Stimulated activated CD4-positive, alpha-beta T cell treated with anti-CD3 and anti-CD28 coated beads, TNF-alpha, amount 100 ng/mL, for 4 hours (primary cell): Measurements from ENCODE around the gene CD1B.
"Not testable (repeated sequence)": the region's sequence is repeated elsewhere in the genome, so short reads cannot be mapped to it uniquely, and the experiment has no call there.

Experiments
- DNase-seq, 3 experiments: peaks; one replicate each; pipeline ENCODE4 v3.0.0-alpha.2; 2020; ENCODE audit warnings: low read depth in 3 of 3

Gene CD1B

DNA sequence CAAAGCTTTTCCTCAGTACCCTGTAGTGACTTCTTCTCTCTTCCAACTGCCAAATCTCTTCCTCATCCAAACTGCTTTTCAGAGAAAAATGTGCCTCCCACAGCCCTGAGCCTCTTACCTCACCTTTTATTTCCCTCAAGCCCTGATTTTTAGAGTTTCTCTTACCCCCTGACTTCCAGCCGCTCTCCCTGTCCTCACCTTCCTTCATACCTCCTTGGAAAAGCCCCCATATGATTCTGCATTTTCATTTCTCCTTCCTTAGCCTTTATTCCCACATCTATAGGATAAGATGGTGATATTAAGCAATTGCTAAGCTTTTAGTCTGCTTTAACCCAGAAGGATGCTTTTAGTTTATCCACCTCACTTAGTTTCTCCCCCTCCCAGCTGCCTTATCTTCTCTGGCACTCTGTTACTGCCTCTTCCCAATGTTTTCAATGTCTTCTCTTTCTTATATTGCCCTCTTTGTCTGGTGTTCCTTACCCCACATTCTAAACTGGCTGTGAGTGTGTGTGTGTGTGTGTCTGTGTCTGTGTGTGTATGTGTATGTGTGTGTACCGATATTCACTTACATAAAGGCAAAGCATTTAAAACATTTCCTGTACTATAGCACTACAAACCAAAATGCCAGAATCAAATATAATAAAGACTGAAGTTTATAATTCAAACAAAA lies at the start of gene CD1B:
Gene CD1B, minus strand, starts transcription at position 51 of the 670 bp plus-strand sequence. CDS start 108 bp downstream, outside the sequence.
- DNase-seq = no peak

DNA sequence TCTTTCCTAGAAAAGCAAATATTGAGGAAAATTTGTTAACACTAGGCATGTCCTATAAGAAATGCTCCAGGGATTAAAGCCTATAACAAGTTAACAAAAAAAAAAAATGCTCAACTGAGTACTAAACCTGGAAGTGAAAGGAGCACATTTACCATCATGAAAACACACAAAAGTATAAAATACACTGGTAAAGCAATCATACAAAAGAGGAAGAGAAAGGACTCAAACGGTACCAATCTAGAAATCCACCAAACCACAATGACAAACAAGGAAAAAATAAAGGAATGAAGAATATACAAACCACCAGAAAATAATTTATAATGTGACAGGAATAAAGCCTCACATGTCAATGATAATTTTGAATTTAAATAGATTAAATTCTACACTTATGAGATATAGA lies 43.5 kb upstream of the CD1B start:
- DNase-seq = no peak

DNA sequence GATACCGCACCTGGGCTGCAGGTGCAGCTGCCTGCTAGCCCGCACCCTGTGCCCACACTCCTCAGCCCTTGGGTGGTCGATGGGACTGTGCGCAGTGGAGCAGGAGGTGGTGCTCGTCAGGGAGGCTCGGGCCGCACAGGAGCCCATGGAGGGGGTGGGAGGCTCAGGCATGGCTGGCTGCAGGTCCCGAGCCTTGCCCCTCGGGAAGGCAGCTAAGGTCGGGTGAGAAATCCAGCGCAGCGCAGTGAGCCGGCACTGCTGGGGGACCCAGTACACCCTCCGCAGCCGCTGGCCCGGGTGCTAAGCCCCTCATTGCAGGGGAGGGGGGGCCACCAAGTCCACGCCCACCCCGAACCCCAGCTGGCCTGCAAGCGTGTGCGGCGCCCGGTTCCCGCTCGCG lies 42.8 kb upstream of the CD1B start:
- DNase-seq = not testable (repeated sequence)

DNA sequence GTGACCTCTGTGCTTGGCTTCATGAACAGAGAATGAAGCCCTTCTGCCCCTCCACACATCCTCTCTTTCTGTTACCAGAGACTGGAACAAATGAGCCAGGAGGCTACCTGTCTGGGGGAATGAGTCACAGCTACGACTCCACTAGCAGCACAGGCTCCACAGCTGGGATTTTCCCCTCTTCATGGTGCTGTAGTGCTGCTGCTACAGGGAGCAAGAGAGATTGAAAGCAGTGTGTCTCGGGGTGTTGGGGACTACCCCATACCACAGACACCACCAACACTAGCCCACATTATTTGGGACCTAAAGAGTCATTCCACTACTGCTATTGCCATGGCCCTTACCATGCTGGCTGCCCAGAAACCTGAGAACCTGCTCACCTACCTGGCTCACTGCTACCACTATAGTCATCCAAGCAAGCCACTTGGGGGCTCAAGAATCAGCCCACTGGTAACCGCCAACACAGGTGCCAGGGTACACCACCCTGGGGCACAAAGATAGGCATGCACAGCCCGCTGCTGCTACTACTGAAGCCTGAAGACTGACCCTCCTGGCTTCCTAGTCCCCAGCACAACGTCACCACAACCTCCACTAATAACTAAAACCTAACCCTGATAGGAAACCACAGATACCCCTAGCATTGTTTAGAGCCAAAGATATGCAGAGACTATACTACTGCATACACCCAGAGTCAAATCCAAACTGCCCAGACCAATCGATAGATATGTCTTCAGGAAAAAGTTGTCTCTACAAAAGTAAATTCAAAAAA lies 40.0 kb upstream of the CD1B start:
- no peak for DNase-seq

DNA sequence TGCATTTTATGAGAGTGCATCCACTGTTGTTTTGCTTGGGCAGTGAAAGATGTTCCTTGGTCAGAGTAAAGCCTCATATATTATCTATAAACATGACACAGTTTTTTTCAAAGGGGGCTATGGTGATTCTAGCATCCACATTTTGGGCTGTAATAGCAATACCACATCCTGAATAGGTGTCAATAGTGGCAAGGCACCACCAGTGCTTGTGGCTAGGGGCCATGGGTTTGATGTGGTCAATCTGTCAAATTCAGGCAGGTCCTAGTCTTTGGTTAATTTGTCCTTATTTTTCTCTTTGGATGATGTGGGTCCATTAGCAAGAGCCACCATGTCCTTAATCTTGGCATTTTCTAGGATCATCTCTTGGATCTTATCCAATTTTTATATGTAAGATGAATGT lies 35.5 kb upstream of the CD1B start:
- no peak for DNase-seq

DNA sequence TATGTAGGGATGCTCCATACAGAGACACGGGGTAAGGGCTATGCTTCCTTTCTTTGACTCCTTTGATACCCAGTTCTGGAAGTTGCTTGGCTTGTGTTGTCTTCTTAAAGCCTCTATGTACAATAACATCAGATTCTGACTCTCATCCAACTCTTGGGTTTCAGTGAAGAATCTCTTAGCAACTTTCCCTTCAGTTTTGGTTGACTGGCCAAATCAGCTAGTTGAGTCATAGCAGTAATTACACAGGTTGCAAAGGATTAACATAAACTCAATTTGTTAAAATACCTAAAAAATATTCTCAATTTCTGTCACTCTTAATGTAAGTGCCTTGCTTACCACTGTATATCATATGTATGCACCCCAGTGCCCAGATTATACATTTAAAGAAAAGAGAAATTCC lies 31.6 kb upstream of the CD1B start:
- DNase-seq = no peak

DNA sequence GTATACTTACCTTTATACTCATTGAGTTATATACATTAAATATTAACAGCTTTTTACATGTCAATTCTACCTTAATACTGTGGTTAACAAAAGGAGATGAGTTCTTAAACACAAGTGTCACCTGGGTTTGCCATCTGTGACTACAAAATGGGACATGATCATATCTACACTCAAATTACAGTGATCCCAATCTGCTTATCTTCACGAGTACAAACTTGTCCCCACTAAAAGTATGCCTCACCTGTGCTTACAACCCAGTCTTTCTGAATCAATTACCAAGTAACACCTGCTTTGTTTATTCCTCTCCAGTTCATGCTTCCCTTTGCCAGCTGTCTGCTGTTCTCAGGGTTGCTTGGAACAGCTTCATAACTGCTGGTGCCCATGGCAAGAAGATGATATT lies 31.2 kb upstream of the CD1B start:
- DNase-seq = no peak

DNA sequence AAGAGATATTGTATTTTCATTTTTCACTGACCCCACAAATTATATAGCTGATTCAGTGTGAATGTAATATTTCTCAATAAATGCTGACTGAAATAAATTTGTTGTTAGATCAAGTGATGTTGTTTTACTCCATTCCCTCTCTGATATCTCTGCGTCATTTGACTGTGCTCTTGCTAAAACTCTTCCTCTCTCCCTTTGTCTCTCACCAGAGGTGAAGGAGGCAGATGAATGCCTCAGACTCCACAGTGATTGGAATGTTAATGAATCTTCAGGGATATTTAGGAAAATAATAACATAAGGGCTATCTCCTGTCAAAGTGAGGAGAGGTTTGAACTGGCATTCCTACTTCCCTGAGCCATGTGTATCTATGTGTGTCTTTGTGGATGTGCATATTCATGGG lies 26.1 kb upstream of the CD1B start:
- no peak for DNase-seq

DNA sequence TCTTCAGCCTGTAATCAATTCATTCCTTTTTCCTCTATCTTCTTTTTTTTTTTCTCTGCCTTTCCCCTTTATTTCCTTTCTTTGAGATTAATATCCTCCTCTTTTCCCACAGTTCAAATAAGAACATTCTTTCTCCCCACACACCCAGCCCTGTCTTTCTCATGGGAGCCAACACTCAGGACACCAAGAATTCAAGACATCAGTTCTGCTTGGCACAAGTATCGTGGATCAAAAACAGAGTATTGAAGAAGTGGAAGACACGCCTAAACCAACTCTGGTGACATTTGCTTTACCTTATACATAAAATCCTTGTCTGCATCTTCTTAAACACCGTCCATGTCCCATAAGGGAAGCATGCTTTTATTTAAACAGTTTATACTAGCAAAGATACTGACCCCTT lies 25.3 kb upstream of the CD1B start:
- DNase-seq = no peak

DNA sequence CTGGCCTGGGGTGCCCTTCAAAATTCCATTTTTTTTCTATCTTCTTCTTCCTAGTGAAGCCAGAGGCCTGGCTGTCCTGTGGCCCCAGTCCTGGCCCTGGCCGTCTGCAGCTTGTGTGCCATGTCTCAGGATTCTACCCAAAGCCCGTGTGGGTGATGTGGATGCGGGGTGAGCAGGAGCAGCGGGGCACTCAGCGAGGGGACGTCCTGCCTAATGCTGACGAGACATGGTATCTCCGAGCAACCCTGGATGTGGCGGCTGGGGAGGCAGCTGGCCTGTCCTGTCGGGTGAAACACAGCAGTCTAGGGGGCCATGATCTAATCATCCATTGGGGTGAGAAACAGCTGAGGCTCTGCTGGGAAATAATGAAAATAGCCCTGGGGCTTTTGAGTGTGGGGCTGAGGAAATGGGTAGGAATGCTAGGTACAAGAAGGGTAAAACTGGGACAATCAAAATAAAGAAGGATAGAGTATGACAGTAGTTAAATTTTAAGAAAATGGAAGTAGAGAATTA lies 24.5 kb upstream of the CD1B start:
- DNase-seq = no peak

DNA sequence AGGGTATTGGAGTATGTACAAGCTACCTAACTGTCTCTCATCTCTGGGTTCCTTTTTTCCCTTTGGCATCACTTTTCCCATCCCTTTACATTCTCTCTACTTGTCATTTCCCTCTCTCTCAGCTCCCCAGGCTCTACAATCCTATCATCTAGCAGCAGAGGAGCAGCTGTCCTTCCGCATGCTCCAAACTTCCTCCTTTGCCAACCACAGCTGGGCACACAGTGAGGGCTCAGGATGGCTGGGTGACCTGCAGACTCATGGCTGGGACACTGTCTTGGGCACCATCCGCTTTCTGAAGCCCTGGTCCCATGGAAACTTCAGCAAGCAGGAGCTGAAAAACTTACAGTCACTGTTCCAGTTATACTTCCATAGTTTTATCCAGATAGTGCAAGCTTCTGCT lies 22.9 kb upstream of the CD1B start:
- DNase-seq = no peak

DNA sequence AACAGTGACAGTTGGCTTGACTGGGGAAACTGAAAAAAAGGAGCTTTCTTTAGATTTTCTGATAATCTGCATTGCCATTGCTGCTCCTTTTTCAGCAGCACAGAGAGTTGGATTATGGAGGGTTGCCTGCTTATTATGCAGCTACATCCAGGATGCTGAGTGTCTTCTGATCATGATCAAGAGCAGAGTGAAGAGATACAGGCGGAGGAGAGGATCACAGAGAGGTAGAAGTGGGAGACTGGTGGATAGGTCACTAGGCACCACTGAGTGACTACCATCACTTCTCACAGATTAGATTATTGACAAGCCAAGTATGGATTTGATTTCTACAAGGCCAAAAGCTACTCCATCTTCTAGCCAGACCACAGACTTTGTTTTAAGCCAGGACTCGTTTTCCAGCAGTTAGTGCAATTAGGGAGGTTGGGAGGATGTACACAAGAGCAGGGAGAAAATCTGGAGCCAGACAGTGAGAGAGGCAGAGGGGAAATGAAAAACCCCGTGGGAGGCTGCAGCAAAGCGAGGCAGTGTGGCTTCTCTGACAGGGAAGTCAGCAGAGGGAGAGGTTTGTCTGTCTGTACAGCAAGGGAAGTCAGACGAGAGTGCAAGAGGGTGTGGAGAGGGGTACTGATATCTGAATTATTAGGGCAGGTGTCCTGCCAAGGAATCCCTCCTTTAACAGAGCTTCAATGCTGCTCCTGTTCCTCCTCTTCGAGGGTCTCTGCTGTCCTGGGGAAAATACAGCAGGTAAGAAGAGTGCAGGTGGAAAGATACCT lies 22.2 kb upstream of the CD1B start, which contains the start of gene CD1E:
Gene CD1E, plus strand, starts transcription at position 592 of the 773 bp plus-strand sequence. Its CDS starts 95 bp downstream, at position 687.
- DNase-seq = no peak

DNA sequence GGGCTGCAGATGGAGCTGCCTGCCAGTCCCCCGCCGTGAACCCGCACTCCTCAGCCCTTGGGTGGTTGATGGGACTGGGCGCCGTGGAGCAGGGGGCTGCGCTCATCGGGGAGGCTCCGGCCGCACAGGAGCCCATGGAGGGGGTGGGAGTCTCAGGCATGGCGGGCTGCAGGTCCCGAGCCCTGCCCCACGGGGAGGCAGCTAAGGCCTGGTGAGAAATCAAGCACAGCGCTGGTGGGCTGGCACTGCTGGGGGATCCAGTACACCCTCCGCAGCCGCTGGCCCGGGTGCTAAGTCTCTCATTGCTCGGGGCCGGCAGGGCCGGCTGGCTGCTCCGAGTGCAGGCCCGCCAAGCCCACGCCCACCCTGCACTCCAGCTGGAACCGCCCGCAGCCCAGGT lies 17.6 kb upstream of the CD1B start:
- DNase-seq = not testable (repeated sequence)

DNA sequence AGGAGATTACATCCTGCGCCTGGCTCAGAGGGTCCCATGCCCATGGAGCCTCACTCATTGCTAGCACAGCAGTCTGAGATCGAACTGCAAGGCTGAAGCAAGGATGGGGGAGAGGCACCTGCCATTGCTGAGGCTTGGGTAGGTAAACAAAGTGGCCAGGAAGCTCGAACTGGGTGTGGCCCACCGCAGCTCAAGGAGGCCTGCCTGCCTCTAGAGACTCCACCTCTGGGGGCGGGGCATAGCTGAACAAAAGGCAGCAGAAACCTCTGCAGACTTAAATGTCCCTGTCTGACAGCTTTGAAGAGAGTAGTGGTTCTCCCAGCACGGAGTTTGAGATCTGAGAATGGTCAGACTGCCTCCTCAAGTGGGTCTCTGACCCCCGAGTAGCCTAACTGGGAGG lies 5.1 kb upstream of the CD1B start:
- not testable (repeated sequence) for DNase-seq

DNA sequence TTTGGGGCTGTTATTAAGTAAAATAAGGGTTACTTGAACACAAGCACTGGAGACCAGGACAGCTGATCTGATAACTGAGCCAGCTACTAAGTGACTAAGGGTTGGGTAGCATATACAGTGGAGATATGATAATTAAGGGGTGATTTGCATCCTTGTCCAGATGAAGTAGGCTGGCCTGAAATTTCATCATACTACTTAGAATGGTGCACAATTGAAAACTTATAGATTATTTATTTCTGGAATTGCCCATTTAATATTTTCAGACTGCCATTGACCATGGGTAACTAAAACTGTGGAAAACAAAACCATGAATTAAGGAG lies 3.8 kb upstream of the CD1B start:
- no peak for DNase-seq

DNA sequence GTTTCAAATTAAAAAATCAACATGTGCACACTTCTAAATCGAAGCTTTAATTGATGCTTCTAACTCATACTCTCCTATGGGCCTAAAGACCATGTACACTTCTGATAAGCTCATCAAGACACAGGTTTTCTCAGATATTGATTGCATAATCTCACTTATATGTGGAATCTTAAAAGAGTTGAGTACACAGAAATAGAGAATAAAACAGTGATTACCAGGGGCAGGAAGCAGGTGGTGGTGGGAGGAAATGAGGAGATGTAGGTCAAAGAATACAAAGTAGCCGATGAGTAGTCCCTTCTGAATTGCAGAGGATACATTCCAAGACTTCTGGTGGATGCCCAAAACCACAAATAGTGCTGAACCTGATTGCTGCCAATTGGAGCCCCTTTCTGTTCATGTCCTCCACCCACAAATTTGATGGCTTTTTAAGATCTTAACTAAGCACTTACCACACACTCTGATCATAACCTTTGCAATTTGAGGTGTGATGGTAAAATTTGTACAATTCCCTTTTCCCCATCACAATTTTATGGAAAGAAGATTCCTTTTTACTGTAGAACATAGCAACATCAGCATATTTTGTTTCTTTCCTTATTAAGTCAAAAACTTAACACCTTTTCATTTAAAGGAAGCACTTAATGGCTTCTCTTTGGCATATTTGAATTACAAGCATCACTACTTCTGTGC lies 3.3 kb upstream of the CD1B start:
- DNase-seq = no peak

DNA sequence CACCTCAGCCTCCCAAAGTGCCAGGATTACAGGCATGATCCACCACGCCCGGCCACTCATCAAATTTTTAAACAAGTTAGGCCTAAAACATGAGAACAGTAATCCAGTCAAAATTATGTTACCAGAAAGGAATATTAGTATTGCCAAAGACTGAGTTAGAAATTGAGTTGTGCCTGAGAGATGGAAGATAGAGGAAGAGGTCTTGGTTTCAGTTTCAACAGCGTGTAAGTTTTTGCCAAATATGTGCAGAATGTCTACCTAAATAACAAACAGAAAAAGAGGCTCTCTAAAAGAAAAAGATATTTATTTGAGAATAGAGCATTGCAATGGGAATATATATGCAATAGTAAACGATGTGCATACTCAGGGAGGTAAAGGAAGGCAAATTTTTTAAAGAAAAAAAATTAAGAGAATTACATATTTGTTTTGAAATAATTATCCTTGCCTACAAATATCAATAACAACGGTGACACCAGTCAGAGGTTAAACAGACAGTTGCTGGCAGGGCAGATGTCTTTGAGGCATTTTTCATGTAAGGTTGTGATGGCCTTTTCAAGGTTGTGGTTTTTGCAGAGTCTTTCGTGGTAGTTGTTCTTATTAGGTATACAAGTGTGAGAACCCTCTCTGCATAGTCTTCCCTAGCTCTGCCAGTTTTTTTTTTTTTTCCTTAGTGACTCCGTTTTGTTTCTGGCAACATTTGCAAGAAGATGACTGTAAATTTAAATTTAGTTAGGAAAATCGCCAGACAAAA lies 2.2 kb upstream of the CD1B start:
- no peak for DNase-seq

DNA sequence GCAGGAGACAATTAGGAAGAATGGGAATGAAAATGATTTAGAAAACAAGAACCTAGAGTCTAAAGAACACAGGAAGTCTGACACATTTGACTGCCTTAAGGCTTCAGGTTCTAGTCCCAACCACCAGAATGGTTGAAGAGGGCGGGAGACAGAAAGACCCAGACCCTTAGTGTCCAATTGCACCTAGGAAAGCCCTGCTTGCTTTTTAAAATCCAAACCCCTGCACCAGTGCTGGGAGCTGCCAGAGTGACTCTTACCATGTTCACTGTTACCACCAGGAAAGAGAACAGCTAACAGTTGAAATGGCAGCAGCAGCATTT lies 265 bp downstream of the CD1B start:
- DNase-seq = no peak

DNA sequence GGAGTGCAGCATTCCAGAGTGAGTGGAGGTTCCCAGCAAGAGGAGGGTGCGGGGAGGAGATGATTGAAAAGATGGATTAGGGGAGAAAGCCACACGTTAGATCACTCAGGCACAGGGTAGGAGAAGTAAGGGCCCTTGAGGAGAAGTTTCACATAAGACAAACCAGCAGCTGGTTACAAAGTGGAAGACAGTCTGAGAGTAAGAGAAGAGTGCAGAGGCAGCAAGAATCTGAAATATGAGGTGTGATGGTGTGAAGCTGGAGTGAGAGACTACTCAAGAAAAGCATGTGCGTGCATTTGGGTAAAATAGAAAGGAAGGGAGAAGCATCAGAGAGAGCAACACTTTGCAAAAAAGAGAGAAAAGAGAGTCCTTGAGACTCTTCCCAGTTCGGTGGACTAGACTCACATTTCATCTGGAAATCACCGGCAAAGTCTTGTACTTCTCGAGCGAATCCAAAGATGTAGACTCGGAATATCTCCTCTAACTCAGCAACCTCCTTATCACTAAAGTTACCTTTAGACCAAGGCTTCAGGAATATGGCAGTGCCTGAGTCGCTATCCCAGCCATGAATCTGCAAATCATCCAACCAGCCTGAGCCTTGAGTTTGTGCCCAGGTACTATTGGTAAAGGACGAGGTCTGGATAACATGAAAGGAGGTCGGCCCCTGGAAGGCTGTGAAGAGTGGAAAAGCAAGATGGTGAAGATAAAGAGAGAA lies 783 bp downstream of the CD1B start:
- no peak for DNase-seq

DNA sequence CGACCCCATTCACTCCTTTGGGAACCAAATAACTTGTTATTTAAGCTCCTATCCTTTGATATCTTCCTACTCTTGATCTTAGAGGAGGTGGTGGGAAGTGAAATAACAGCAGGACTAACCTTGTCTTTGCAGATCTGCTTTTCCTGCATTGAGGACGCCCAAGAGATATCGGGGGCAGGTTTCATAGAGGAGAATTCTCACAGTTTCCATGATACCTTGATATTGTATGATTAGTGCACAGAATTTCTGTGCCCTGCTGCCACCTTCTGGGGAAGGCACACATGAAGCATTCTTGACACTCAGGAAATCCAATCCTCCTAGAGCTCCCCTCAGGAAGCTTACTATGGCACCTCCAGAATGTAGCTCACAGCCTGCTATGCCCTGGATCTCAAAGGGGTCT lies 1.6 kb downstream of the CD1B start:
- no peak for DNase-seq

DNA sequence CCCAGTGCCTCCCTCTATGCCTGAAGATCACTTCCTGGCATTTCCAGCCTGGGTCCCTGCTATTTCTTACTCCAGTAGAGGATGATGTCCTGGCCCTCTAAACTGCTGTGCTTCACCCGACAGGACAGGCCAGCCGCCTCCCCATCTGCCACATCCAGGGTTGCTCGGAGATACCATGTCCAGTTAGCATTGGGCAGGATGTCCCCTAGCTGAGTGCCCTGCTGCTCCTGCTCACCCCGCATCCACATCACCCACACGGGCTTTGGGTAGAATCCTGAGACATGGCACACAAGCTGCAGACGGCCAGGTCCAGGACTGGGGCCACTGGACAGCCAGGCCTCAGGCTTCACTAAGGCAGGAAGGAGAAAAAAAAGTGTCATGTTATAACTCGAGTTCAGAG lies 2.0 kb downstream of the CD1B start:
- DNase-seq = no peak
